ENCODE measurements around the gene YEATS4.

- no peak for TF ChIP-seq POLR2A (IDR thresholded peaks at IDR 0.05; ENCODE audit: low read length)
- TF ChIP-seq GATA1 (IDR thresholded peaks at IDR 0.05; ENCODE audit: low read depth, low read length) = no peak
These were observed 19.5 kb upstream of the YEATS4 start for GRCh38 chr12:69339999-69340398.

All from erythroblast (primary cell).